ENCODE data around the gene PCMTD2. TPM values are rescaled to one million over a fixed set of nuclear protein-coding genes. Genes with fewer than 3 reads are reported as not detected.
A peak's percentile ranks its signal among the peaks of the same experiment; 100 is the strongest.

Gene PCMTD2
- total and polyA plus RNA-seq, 2 of the 13 experiments (the other 11 are each of a cell fraction or from before 2014, with no cell fraction given): 47.0 to 76.9 TPM

DNA sequence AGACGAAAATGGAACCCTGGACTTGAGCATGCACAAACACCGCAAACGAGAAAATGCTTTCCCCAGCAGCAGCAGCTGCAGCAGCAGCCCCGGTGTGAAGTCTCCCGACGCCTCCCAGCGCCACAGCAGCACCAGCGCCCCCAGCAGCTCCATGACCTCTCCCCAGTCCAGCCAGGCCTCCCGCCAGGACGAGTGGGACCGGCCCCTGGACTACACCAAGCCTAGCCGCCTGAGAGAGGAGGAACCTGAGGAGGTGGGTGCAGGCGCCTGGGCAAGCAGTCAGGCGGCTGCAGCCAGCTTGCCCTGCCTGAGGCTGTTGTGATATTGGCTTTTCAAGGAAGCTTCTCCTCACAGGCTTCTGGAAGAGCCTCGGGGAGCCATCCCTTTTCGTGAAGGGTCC is 35.8 kb upstream of the PCMTD2 start (continued):
- TF ChIP-seq ZBTB38 (CRISPR knock-in tag; IDR thresholded peaks at IDR 0.05): peak; percentile 57; the same call in 1 of the 2 replicates
- peak; percentile 19; the same call in 1 of the 2 replicates for TF ChIP-seq HIVEP1 (CRISPR knock-in tag; IDR thresholded peaks at IDR 0.05)
- no peak for TF ChIP-seq ZNF660 (CRISPR knock-in tag; IDR thresholded peaks at IDR 0.05; ENCODE audit: borderline replicate concordance, low read depth)
- peak; percentile 32 for TF ChIP-seq ZFX (CRISPR knock-in tag; IDR thresholded peaks at IDR 0.05; ENCODE audit: low read depth)
- TF ChIP-seq POLR2A (IDR thresholded peaks at IDR 0.05; ENCODE audit: insufficient read depth in 1 of 2, low read depth in 2 of 2, low read length in 2 of 2): no peak
- 0 out of 2 replicates have a peak, but pooled peaks have one; percentile 23 for TF ChIP-seq NFAT5 (CRISPR knock-in tag; IDR thresholded peaks at IDR 0.05)
- TF ChIP-seq, protein P1, sequence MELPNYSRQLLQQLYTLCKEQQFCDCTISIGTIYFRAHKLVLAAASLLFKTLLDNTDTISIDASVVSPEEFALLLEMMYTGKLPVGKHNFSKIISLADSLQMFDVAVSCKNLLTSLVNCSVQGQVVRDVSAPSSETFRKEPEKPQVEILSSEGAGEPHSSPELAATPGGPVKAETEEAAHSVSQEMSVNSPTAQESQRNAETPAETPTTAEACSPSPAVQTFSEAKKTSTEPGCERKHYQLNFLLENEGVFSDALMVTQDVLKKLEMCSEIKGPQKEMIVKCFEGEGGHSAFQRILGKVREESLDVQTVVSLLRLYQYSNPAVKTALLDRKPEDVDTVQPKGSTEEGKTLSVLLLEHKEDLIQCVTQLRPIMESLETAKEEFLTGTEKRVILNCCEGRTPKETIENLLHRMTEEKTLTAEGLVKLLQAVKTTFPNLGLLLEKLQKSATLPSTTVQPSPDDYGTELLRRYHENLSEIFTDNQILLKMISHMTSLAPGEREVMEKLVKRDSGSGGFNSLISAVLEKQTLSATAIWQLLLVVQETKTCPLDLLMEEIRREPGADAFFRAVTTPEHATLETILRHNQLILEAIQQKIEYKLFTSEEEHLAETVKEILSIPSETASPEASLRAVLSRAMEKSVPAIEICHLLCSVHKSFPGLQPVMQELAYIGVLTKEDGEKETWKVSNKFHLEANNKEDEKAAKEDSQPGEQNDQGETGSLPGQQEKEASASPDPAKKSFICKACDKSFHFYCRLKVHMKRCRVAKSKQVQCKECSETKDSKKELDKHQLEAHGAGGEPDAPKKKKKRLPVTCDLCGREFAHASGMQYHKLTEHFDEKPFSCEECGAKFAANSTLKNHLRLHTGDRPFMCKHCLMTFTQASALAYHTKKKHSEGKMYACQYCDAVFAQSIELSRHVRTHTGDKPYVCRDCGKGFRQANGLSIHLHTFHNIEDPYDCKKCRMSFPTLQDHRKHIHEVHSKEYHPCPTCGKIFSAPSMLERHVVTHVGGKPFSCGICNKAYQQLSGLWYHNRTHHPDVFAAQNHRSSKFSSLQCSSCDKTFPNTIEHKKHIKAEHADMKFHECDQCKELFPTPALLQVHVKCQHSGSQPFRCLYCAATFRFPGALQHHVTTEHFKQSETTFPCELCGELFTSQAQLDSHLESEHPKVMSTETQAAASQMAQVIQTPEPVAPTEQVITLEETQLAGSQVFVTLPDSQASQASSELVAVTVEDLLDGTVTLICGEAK (IDR thresholded peaks at IDR 0.05): no peak
- TF ChIP-seq, protein P1 (CRISPR knock-in tag; IDR thresholded peaks at IDR 0.05): peak; percentile 31; the same call in 1 of the 2 replicates
- 0 out of 2 replicates have a peak, but pooled peaks have one; percentile 50 for TF ChIP-seq DNMT1 (CRISPR knock-in tag; IDR thresholded peaks at IDR 0.05)
- TF ChIP-seq ZNF260 (CRISPR knock-in tag; IDR thresholded peaks at IDR 0.05; ENCODE audit: borderline replicate concordance, low read depth): no peak
- TF ChIP-seq THAP7 (CRISPR knock-in tag; IDR thresholded peaks at IDR 0.05): peak; percentile 81; the same call in 1 of the 2 replicates
